HG02973 (cell line): ENCODE measurements around the gene PATJ.
"Not testable (repeated sequence)": the region's sequence is repeated elsewhere in the genome, so short reads cannot be mapped to it uniquely, and the experiment has no call there.

Experiments
- ATAC-seq: cut with Tn5 transposase; IDR thresholded peaks from one replicate; pipeline ENCODE4 v1.9.1; 2021; ENCODE audit warnings: moderate library complexity; ENCODE audit not compliant: unreplicated experiment

The PATJ gene

GRCh38 chr1:61741711-61742619 lies at the start of gene PATJ:
Gene PATJ, plus strand, starts transcription at chr1:61742480. Its CDS starts 20,413 bp downstream, at chr1:61762893.
- peak; percentile 68 for ATAC-seq

GRCh38 chr1:61699911-61700851 lies 42.1 kb upstream of the PATJ start:
- no peak for ATAC-seq

DNA sequence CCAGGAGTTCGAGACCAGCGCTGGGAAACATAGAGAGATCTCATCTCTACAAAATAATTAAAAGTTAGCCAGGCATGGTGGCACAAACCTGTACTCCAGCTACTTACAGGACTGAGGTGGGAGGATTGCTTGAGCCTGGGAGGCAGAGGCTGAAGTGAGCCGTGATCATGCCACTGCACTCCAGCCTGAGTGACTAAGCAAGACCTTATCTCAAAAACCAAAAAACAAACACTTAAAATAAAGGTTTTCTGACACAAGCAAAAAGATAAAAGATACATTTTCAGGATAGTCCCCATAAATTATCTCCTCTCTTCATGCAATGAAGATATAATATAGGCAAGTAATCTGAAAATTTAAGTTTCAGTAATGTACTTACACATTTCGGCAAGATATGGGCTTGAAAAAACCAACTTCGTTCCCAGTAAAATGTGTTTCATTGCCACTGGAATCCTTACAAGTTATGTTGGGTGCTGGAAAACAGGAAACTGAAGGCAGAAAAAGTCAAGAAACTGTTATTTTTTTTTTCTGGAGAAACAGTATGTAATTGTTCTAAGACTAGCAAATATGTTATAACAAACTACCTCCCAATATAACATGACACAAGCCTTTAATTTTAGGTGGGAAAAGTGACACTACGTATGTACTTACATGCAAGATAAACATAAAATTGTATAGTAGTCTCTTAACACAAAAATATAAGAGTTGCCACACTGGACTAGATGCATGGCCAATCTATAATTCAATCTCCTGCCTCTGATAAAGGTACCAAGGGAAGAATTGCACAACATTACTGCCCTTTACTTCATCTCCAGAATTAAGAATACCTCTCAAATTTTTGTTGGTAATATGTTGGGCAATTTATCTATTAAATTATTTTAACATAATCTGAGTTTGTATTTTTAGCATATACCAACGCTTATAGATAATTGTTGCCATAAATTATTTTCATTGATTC lies 33.0 kb upstream of the PATJ start:
- no peak for ATAC-seq

DNA sequence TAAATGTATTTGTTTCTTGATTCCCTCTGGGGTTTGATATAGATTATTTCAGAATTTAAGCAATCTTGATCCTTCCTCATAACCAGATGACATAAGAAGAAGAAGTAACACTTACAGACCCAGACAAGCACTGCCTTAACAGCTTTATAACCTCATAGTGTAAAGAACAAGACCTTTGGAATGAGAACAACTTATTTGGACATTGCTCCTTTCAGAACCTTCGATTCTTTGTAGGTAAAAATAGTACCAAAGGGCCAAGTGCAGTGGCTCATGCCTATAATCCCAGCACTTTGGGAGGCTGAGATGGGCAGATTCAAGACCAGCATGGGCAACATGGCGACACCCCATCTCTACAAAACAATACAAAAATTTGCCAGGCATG lies 32.4 kb upstream of the PATJ start:
- no peak for ATAC-seq

DNA sequence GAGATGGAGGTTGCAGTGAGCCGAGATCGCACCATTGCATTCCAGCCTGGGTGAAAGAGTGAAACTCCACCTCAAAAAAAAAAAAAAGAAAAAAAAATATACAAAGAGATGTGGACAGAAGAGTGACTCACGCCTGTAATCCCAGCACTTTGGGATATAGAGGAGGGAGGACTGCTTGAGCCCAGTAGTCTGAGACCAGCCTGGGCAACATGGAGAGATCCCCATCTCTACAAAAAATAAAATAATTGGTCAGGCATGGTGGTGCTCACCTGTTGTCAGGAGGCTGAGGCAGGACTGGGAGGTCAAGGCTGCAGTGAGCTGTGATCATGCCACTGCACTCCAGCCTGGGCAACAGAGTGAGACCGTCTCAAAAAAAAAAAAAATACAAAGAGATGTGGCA lies 31.0 kb upstream of the PATJ start:
- not testable (repeated sequence) for ATAC-seq

DNA sequence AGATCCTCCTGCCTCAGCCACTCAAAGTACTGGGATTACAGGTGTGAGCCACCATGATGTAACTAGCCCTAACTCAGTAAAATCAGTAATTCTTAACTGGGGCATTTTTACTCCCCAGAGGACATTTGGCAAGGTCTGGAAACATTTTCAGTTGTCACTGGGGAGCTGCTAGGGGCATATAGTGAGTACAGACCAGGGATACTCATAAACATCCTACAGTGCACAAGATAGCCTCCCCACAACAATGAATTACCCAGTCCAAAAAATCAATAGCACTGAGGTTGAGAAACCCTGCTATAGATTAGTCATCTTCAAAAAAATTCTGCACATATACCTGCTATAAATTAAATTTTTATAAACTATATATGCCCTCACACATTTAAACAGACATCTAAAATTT lies 30.3 kb upstream of the PATJ start:
- ATAC-seq = no peak

- not testable (repeated sequence) for ATAC-seq
These were observed 23.1 kb upstream of the PATJ start for GRCh38 chr1:61718996-61719663.

DNA sequence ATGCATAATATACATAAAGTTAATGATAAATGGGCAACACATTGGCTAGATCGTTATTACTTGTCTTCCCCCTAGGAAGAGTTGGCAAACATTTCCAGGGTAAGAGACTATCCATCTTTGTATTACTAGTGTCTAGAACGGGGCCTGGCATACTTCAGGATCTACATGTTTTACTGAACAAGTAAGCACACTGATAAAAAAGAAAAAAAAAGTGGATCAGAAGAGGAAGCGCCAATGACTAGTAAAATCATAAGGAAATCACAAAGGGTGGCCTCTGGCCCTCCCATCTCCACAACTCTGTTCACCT lies 17.8 kb upstream of the PATJ start:
- peak; percentile 2 for ATAC-seq

DNA sequence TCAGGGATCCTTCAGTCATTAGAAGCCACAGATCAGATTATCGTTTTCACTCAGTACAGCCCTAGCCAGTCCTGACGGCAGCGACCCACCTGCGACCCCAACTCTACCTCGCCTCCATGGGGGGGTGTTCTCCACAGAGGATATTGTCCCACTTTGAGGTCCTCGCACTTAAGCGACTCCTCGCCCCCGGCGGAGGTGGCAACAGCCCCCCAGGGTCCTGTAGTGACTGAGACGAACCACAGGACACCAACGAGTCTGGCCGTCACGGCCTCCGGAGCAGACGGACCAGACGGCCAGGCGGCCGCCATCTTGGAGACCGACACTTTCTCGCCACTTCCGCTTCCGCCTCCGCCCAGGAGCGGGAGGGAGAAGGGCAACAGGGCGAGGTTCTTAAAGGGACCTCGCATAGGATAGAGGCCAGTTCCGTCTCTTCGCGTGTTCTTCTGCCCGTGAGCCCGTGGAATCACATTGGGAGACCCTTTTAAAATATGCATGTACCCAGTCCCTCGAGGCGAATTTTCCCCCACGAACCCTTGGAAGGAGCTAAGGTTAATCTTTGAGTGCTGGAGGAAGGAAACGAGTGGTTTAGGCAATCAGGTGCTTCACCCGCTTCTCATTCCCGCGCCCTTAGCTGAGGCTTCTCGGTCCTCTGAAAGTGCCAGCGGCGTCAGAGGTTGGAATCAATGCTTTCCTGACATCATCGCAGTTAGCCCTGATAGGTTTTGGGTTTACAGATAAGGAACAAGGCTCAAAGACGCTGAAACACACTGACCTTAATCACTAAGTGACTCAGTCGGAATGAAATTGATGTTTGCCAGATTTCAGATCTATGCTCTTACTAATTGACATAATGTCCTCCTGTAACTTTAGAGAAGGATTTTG lies 17.2 kb upstream of the PATJ start, which contains the start of gene TM2D1:
Gene TM2D1 (minus strand): TSS at position 329 of the 882 bp plus-strand sequence. CDS start 21 bp downstream, at position 308.
- peak; percentile 99 for ATAC-seq

DNA sequence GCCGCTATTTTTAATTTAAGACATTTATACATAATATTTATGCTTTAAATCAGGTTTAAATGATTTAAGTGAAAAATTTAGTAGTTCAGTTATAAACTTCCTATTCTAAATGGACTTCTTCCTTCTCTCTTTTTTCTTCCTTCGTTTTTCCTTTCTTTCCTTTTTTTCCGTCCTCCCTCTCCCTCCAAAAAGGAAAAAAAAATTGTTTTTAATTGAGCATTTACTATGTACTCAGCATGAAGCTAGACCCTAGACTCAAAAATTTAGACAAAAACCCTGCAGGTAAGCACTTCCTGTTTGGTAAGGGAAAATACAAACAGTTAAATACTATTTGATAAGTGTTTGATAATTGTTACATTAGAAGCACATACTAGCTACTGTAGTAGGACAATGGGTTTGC lies 14.7 kb upstream of the PATJ start:
- no peak for ATAC-seq

- not testable (repeated sequence) for ATAC-seq
These were observed 11.6 kb upstream of the PATJ start for GRCh38 chr1:61730679-61731078.

DNA sequence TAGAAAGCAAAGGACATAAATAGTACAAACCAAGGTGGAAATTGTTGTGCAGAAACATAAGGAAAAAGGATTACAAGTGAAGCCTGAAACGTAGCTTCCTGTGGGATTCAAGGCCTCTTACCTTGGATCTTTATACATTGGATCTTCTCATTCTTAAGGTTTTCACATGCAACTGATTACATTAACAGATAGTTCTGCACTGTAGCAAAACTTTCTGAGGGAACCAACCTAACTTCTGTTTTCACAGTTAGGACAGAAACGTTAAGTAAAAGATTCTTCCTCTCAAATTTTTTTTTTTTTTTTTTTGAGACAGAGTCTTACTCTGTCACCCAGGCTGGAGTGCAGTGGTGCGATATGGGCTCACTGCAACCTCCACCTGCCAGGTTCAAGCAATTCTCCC lies 9.6 kb upstream of the PATJ start:
- no peak for ATAC-seq

GRCh38 chr1:61740751-61741700 lies 1.3 kb upstream of the PATJ start:
- ATAC-seq = no peak

DNA sequence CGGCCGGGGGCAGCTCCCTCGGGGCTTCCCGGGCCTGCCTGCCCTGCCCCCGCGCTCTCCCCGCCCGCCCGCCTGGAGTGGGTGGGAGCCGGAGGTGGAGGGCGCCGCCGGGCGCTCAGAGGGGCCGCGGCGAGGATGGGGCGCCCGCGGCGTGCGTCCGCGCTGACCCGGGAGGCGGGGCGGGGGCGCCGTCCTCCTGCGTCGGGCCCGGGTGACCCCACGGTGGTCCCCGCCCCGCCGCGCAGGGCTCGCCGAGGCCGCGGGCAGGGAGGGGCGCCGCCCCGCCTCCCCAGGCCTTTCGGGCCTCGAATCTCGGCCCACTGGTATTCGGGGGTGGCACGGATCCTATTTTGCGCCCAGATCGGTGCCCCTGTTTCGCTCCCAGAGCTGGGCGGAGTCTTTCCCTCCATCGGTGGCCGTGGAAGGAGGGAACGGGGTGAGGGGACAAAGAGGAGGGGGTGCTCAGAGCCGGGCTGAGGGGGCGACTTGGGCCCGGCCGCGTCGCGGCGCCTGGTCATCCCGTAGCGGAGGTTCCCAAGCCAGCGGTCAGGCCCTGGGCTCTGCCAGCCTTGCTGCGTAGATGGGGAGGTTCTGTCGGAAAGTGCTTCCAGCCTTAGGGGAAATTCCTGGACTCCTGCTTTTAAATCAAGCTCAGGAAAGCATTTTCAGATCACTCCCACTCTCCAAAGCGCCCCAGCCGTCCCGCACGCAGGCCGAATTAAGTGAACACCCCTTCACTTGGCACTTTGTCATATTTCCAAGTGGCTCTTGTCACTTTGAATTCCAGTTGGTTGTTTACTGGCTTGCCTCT lies 545 bp downstream of the PATJ start:
- ATAC-seq = peak; percentile 33

DNA sequence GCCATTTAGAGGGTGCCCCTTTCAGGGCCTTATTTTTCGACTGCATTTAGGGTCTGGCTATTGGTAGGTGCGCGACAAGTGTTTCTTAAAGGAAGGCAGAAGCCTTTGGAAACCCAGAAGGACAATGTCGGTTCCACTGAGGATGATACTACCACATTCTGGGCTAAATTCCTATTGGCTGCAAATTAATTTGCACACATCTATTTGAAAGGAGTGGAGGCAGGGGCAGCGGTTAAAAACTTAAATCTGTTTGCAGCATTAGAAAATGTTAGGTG lies 1.1 kb downstream of the PATJ start:
- ATAC-seq = no peak

DNA sequence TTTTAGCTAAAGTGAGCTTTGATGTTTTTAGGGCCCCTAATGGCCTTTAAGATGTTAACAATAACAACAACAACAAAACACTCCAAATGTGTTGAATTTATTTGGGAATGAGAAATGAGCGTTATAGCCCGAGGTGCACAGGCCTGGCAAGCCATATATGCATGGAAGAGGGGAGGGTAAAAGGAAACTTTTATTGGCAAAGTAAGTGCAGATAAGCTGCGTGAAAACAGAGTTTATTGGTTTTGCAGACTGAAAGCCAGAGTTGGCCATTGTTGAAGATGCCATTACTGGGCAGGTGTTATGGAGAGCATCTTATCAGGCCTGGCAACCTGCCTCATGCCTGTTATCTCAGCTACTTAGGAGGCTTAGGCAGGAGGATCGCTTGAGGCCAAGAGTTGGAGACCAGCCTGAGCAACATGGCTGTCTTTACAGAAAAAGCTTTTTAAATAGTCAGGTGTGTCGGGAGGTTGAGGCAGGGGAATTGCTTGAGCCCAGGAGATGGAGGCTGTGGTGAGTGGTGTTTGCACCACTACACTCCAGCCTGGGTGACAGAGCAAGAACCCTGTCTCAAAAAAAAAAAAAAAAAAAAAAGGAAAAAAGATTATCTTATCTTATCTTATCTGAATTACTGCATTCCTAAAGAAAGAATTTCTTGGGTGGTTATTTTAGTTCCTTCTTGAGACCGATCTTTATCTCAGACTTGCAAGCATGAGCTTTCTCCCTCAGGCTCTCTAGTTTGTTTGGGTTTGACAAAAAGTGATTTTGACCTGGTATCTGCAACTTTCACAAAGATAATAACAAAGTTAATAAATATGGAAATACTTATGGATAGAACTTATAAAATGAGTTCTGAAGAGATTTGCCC lies 1.7 kb downstream of the PATJ start:
- no peak for ATAC-seq
